Measurements from ENCODE around the gene YEATS2.

- TF ChIP-seq, protein P1, sequence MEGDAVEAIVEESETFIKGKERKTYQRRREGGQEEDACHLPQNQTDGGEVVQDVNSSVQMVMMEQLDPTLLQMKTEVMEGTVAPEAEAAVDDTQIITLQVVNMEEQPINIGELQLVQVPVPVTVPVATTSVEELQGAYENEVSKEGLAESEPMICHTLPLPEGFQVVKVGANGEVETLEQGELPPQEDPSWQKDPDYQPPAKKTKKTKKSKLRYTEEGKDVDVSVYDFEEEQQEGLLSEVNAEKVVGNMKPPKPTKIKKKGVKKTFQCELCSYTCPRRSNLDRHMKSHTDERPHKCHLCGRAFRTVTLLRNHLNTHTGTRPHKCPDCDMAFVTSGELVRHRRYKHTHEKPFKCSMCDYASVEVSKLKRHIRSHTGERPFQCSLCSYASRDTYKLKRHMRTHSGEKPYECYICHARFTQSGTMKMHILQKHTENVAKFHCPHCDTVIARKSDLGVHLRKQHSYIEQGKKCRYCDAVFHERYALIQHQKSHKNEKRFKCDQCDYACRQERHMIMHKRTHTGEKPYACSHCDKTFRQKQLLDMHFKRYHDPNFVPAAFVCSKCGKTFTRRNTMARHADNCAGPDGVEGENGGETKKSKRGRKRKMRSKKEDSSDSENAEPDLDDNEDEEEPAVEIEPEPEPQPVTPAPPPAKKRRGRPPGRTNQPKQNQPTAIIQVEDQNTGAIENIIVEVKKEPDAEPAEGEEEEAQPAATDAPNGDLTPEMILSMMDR (IDR thresholded peaks at IDR 0.05): no peak
- TF ChIP-seq, protein P2, sequence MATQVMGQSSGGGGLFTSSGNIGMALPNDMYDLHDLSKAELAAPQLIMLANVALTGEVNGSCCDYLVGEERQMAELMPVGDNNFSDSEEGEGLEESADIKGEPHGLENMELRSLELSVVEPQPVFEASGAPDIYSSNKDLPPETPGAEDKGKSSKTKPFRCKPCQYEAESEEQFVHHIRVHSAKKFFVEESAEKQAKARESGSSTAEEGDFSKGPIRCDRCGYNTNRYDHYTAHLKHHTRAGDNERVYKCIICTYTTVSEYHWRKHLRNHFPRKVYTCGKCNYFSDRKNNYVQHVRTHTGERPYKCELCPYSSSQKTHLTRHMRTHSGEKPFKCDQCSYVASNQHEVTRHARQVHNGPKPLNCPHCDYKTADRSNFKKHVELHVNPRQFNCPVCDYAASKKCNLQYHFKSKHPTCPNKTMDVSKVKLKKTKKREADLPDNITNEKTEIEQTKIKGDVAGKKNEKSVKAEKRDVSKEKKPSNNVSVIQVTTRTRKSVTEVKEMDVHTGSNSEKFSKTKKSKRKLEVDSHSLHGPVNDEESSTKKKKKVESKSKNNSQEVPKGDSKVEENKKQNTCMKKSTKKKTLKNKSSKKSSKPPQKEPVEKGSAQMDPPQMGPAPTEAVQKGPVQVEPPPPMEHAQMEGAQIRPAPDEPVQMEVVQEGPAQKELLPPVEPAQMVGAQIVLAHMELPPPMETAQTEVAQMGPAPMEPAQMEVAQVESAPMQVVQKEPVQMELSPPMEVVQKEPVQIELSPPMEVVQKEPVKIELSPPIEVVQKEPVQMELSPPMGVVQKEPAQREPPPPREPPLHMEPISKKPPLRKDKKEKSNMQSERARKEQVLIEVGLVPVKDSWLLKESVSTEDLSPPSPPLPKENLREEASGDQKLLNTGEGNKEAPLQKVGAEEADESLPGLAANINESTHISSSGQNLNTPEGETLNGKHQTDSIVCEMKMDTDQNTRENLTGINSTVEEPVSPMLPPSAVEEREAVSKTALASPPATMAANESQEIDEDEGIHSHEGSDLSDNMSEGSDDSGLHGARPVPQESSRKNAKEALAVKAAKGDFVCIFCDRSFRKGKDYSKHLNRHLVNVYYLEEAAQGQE (IDR thresholded peaks at IDR 0.05; ENCODE audit: insufficient read depth in 1 of 2, low read depth in 2 of 2, low read length in 1 of 2): no peak
These were observed 127.3 kb downstream of the YEATS2 start for GRCh38 chr3:183824761-183825455.

Data from Panc1 (cell line).